Measurements from ENCODE around the gene SCUBE1.

Gene SCUBE1

GRCh38 chr22:43343670-43344519 lies 723 bp upstream of the SCUBE1 start:
- Histone ChIP-seq H2BK120ac (ENCODE audit: low read depth, low read length) (peak overlapping the region; percentile 13), H3K9me3 (replicated peaks in 1 of 2; ENCODE audit: control insufficient read depth in 2 of 2, insufficient read depth in 1 of 2, low read depth in 1 of 2, low read length in 2 of 2) (peaks cover 0 to 1% of the 10 kb centered on the region in 2 donors), H3K27ac (replicated peaks; ENCODE audit: low read length) (peak overlapping the region; percentile 23), H2BK15ac (ENCODE audit: low read length) (no peak overlapping the region), H3K4ac (ENCODE audit: low read length) (no peak overlapping the region), H2BK5ac (ENCODE audit: low read length) (peak overlapping the region; percentile 72), H3K23ac (ENCODE audit: low read depth, low read length, poor library complexity) (no peak overlapping the region), H3K18ac (ENCODE audit: low read length) (peak overlapping the region; percentile 81), H3K36me3 (replicated peaks in 1 of 2; ENCODE audit: control insufficient read depth in 2 of 2, insufficient read depth in 2 of 2, low read length in 2 of 2) (peaks cover 0 to 6% of the 10 kb centered on the region in 2 donors), H3K9ac (ENCODE audit: low read depth, low read length, poor library complexity) (peak overlapping the region; percentile 82), H4K91ac (ENCODE audit: low read depth, low read length, poor library complexity) (peak overlapping the region; percentile 56), H3K79me1 (ENCODE audit: low read depth, low read length) (peaks cover 14% of the 10 kb centered on the region), H3K4me3 (ENCODE audit: low read length in 2 of 2) (peak overlapping the region in 1 of 2 donors; percentile 66), H3K4me1 (ENCODE audit: control insufficient read depth in 2 of 2, insufficient read depth in 1 of 2, low read depth in 1 of 2, low read length in 2 of 2) (peaks cover 0 to 32% of the 10 kb centered on the region in 2 donors), H2AK5ac (ENCODE audit: low read depth, low read length) (peak overlapping the region; percentile 38), H2BK12ac (ENCODE audit: low read length) (peak overlapping the region; percentile 47), H3K27me3 (ENCODE audit: control insufficient read depth in 3 of 3, insufficient read depth in 3 of 3, low read depth in 1 of 3, low read length in 3 of 3) (peaks cover 0 to 61% (median 0%) of the 10 kb centered on the region in 3 experiments), H4K8ac (ENCODE audit: low read depth, low read length) (no peak overlapping the region), H3K4me2 (ENCODE audit: insufficient read depth, low read length, poor library complexity, severe bottlenecking) (peak overlapping the region; percentile 49), H3K14ac (ENCODE audit: low read length) (peak overlapping the region; percentile 59), H2AFZ (ENCODE audit: low read length) (peak overlapping the region; percentile 70)
- no CpG with 5 or more reads among the region's 65 CpGs for WGBS, 2 donors (ENCODE audit: extremely low coverage in 2 of 2, insufficient read length in 2 of 2, insufficient replicate concordance in 1 of 2)
- DNase-seq (ENCODE audit: low spot score): peak; percentile 63

- Histone ChIP-seq H3K27ac (replicated peaks; ENCODE audit: low read length) (no peak overlapping the region), H4K91ac (ENCODE audit: low read depth, low read length, poor library complexity) (no peak overlapping the region), H4K8ac (ENCODE audit: low read depth, low read length) (no peak overlapping the region), H3K9me3 (replicated peaks in 1 of 2; ENCODE audit: control insufficient read depth in 2 of 2, insufficient read depth in 1 of 2, low read depth in 1 of 2, low read length in 2 of 2) (peaks cover 0 to 1% of the 10 kb centered on the region in 2 donors), H3K4me3 (ENCODE audit: low read length in 2 of 2) (peak overlapping the region in 1 of 2 donors; percentile 84), H3K4me1 (ENCODE audit: control insufficient read depth in 2 of 2, insufficient read depth in 1 of 2, low read depth in 1 of 2, low read length in 2 of 2) (peaks cover 0 to 32% of the 10 kb centered on the region in 2 donors), H3K18ac (ENCODE audit: low read length) (peak overlapping the region; percentile 89), H3K4ac (ENCODE audit: low read length) (no peak overlapping the region), H2AFZ (ENCODE audit: low read length) (peak overlapping the region; percentile 49), H3K79me1 (ENCODE audit: low read depth, low read length) (peaks cover 14% of the 10 kb centered on the region), H3K14ac (ENCODE audit: low read length) (peak overlapping the region; percentile 39), H2BK120ac (ENCODE audit: low read depth, low read length) (peak overlapping the region; percentile 78), H3K23ac (ENCODE audit: low read depth, low read length, poor library complexity) (peak overlapping the region; percentile 10), H3K4me2 (ENCODE audit: insufficient read depth, low read length, poor library complexity, severe bottlenecking) (peak overlapping the region; percentile 74), H3K36me3 (replicated peaks in 1 of 2; ENCODE audit: control insufficient read depth in 2 of 2, insufficient read depth in 2 of 2, low read length in 2 of 2) (peaks cover 0 to 12% of the 10 kb centered on the region in 2 donors), H2AK5ac (ENCODE audit: low read depth, low read length) (peak overlapping the region; percentile 13), H2BK5ac (ENCODE audit: low read length) (peak overlapping the region; percentile 19), H2BK12ac (ENCODE audit: low read length) (no peak overlapping the region), H3K9ac (ENCODE audit: low read depth, low read length, poor library complexity) (peak overlapping the region; percentile 92), H3K27me3 (ENCODE audit: control insufficient read depth in 3 of 3, insufficient read depth in 3 of 3, low read depth in 1 of 3, low read length in 3 of 3) (peaks cover 0 to 64% (median 0%) of the 10 kb centered on the region in 3 experiments), H2BK15ac (ENCODE audit: low read length) (peak overlapping the region; percentile 0)
- WGBS, 2 donors (ENCODE audit: extremely low coverage in 2 of 2, insufficient read length in 2 of 2, insufficient replicate concordance in 1 of 2): no CpG with 5 or more reads among the region's 99 CpGs
- no peak for DNase-seq (ENCODE audit: low spot score)
Observed at GRCh38 chr22:43342347-43343261, 568 bp downstream of the SCUBE1 start.

- no CpG with 5 or more reads among the region's 7 CpGs for WGBS, 2 donors (ENCODE audit: extremely low coverage in 2 of 2, insufficient read length in 2 of 2, insufficient replicate concordance in 1 of 2)
- Histone ChIP-seq H3K9ac (ENCODE audit: low read depth, low read length, poor library complexity) (peak overlapping the region; percentile 71), H3K27me3 (ENCODE audit: control insufficient read depth in 3 of 3, insufficient read depth in 3 of 3, low read depth in 1 of 3, low read length in 3 of 3) (peaks cover 0 to 65% (median 0%) of the 10 kb centered on the region in 3 experiments)
Observed at GRCh38 chr22:43341565-43341964, 1.6 kb downstream of the SCUBE1 start.

More at GRCh38 chr22:43341565-43341964, 1.6 kb downstream of the SCUBE1 start:
- Histone ChIP-seq H3K23ac (ENCODE audit: low read depth, low read length, poor library complexity) (no peak overlapping the region), H3K4ac (ENCODE audit: low read length) (no peak overlapping the region), H4K91ac (ENCODE audit: low read depth, low read length, poor library complexity) (no peak overlapping the region), H3K4me3 (ENCODE audit: low read length in 2 of 2) (peak overlapping the region in 1 of 2 donors; percentile 84), H2AFZ (ENCODE audit: low read length) (no peak overlapping the region), H3K36me3 (replicated peaks in 1 of 2; ENCODE audit: control insufficient read depth in 2 of 2, insufficient read depth in 2 of 2, low read length in 2 of 2) (peaks cover 0 to 23% of the 10 kb centered on the region in 2 donors), H3K9me3 (replicated peaks in 1 of 2; ENCODE audit: control insufficient read depth in 2 of 2, insufficient read depth in 1 of 2, low read depth in 1 of 2, low read length in 2 of 2) (peaks cover 0 to 1% of the 10 kb centered on the region in 2 donors), H2BK120ac (ENCODE audit: low read depth, low read length) (no peak overlapping the region), H2BK5ac (ENCODE audit: low read length) (no peak overlapping the region), H3K4me2 (ENCODE audit: insufficient read depth, low read length, poor library complexity, severe bottlenecking) (peak overlapping the region; percentile 74), H3K4me1 (ENCODE audit: control insufficient read depth in 2 of 2, insufficient read depth in 1 of 2, low read depth in 1 of 2, low read length in 2 of 2) (peaks cover 0 to 32% of the 10 kb centered on the region in 2 donors), H3K27ac (replicated peaks; ENCODE audit: low read length) (no peak overlapping the region), H3K79me1 (ENCODE audit: low read depth, low read length) (peaks cover 14% of the 10 kb centered on the region), H2AK5ac (ENCODE audit: low read depth, low read length) (peak overlapping the region; percentile 13), H3K14ac (ENCODE audit: low read length) (no peak overlapping the region), H2BK15ac (ENCODE audit: low read length) (no peak overlapping the region), H3K18ac (ENCODE audit: low read length) (peak overlapping the region; percentile 31), H4K8ac (ENCODE audit: low read depth, low read length) (no peak overlapping the region), H2BK12ac (ENCODE audit: low read length) (peak overlapping the region; percentile 36)
- DNase-seq (ENCODE audit: low spot score): no peak

All from neuronal stem cell (in vitro differentiated cells).